WERI-Rb-1 (cell line): ENCODE results near the gene DSE.
A peak's percentile ranks its signal among the peaks of the same experiment; 100 is the strongest.
"Not testable (repeated sequence)": the region's sequence is repeated elsewhere in the genome, so short reads cannot be mapped to it uniquely, and the experiment has no call there.

Experiments used
- DNase-seq: peaks from one replicate; pipeline ENCODE4 v3.0.0-alpha.2; 2020
- H3K27ac ChIP-seq: fragments of 250-450 bp; sonication (Bioruptor Pico); 2 replicates; pipeline ENCODE4 v1.5.1; 2020; ENCODE audit warnings: mild to moderate bottlenecking, moderate library complexity
- H3K27me3 ChIP-seq: fragments of 250-450 bp; sonication (Bioruptor Pico); 2 replicates; pipeline ENCODE4 v1.5.1; 2021; ENCODE audit warnings: mild to moderate bottlenecking, low read depth, moderate library complexity; ENCODE audit not compliant: insufficient read depth, severe bottlenecking
- H3K36me3 ChIP-seq: fragments of 250-450 bp; sonication (Bioruptor Pico); 2 replicates; pipeline ENCODE4 v1.5.1; 2020; ENCODE audit warnings: mild to moderate bottlenecking, moderate library complexity
- H3K4me3 ChIP-seq: 2 replicates; pipeline ENCODE4 v1.5.1; 2011; ENCODE audit warnings: low read depth, mild to moderate bottlenecking, control low read depth, low read length
- H3K9me3 ChIP-seq: fragments of 250-450 bp; sonication (Bioruptor Pico); 2 replicates; pipeline ENCODE4 v1.5.1; 2021; ENCODE audit warnings: mild to moderate bottlenecking, moderate library complexity; ENCODE audit not compliant: severe bottlenecking
- CTCF ChIP-seq: IDR thresholded peaks from 2 replicates; pipeline ENCODE4 v1.5.1; 2011; ENCODE audit warnings: low read depth, mild to moderate bottlenecking, control low read depth, inconsistent platforms, low read length

The DSE gene

GRCh38 chr6:116370760-116371119 is at the start of gene DSE:
Gene DSE, plus strand, starts transcription at chr6:116370947. Its CDS starts 28,304 bp downstream, at chr6:116399251.
- no peaks in the 10 kb centered on the region for H3K36me3 ChIP-seq
- no peaks in the 10 kb centered on the region for H3K9me3 ChIP-seq
- no peak within 1 kb of the TSS for H3K27ac ChIP-seq
- H3K4me3 ChIP-seq: peak within 1 kb of the TSS; percentile 77
- peak; percentile 52 for DNase-seq
- no peak for TF ChIP-seq CTCF
- no peaks in the 10 kb centered on the region for H3K27me3 ChIP-seq

GRCh38 chr6:116321933-116322332 is 48.8 kb upstream of the DSE start:
- H3K9me3 ChIP-seq, H3K4me3 ChIP-seq, H3K27me3 ChIP-seq, DNase-seq, H3K36me3 ChIP-seq, H3K27ac ChIP-seq: not testable (repeated sequence)

- TF ChIP-seq CTCF: no peak
- Histone ChIP-seq H3K9me3 (no peaks in the 10 kb centered on the region), H3K27me3 (no peaks in the 10 kb centered on the region), H3K27ac (no peak overlapping the region), H3K36me3 (no peaks in the 10 kb centered on the region), H3K4me3 (no peak overlapping the region)
- no peak for DNase-seq
Measured at GRCh38 chr6:116323863-116324262, 46.9 kb upstream of the DSE start.

GRCh38 chr6:116325634-116326132 is 45.1 kb upstream of the DSE start:
- not testable (repeated sequence) for H3K4me3 ChIP-seq, DNase-seq, H3K27me3 ChIP-seq, H3K36me3 ChIP-seq, H3K9me3 ChIP-seq, H3K27ac ChIP-seq

- Histone ChIP-seq H3K9me3 (no peaks in the 10 kb centered on the region), H3K4me3 (no peak overlapping the region), H3K27me3 (no peaks in the 10 kb centered on the region), H3K27ac (no peak overlapping the region), H3K36me3 (no peaks in the 10 kb centered on the region)
- TF ChIP-seq CTCF: no peak
- no peak for DNase-seq
Measured at GRCh38 chr6:116326181-116326671, 44.5 kb upstream of the DSE start.

GRCh38 chr6:116326996-116327395 is 43.8 kb upstream of the DSE start:
- Histone ChIP-seq H3K4me3 (no peak overlapping the region), H3K27me3 (no peaks in the 10 kb centered on the region), H3K27ac (no peak overlapping the region), H3K36me3 (no peaks in the 10 kb centered on the region), H3K9me3 (no peaks in the 10 kb centered on the region)
- DNase-seq: no peak
- no peak for TF ChIP-seq CTCF

GRCh38 chr6:116327803-116328527 is 42.8 kb upstream of the DSE start:
- H3K36me3 ChIP-seq: no peaks in the 10 kb centered on the region
- no peak overlapping the region for H3K4me3 ChIP-seq
- H3K27ac ChIP-seq: no peak overlapping the region
- H3K27me3 ChIP-seq: no peaks in the 10 kb centered on the region
- H3K9me3 ChIP-seq: no peaks in the 10 kb centered on the region
- no peak for DNase-seq
- no peak for TF ChIP-seq CTCF
